H1 (cell line): Measurements from ENCODE around the gene MOB2. TPM values are rescaled to one million over a fixed set of nuclear protein-coding genes. Genes with fewer than 3 reads are reported as not detected.

Experiments
- CTCF ChIA-PET: fragments of 300-600 bp; sonication (Branson Sonifier 250); formaldehyde crosslinking; loops from one replicate; lab custom pipeline; 2021; ENCODE audit not compliant: partially characterized antibody; lab: Charles Lee
- POLR2A ChIA-PET: fragments of 300-600 bp; sonication (Branson Sonifier 250); formaldehyde crosslinking; loops from one replicate; lab custom pipeline; 2021; ENCODE audit warnings: inconsistent platforms; ENCODE audit not compliant: partially characterized antibody; lab: Charles Lee
- DNase-seq, 2 experiments: peaks; one replicate each; pipeline versions ENCODE4 v3.0.0 to v3.0.0-alpha.2; 2010 to 2022; ENCODE audit warnings: low spot score in 2 of 2, low read depth in 1 of 2, mixed read lengths in 1 of 2
- FAIRE-seq: peaks from 2 replicates; lab custom pipeline; 2011; peaks lifted over from hg19 to GRCh38; lab: Jason Lieb, UNC
- H2AFZ ChIP-seq: 2 replicates; pipeline ENCODE4 v1.8.1; 2012; ENCODE audit warnings: low read length, inconsistent platforms
- H2AK5ac ChIP-seq: 2 replicates; pipeline ENCODE4 v1.6.1; 2013; ENCODE audit warnings: low read depth, low read length
- H2BK120ac ChIP-seq: replicated peaks from 2 replicates; pipeline ENCODE3; 2013; ENCODE audit warnings: low read depth, low read length, inconsistent platforms
- H2BK12ac ChIP-seq: 2 replicates; pipeline ENCODE4 v1.6.1; 2013; ENCODE audit warnings: low read depth, low read length
- H2BK15ac ChIP-seq: 2 replicates; pipeline ENCODE4 v1.6.1; 2013; ENCODE audit warnings: low read length
- H2BK20ac ChIP-seq: 2 replicates; pipeline ENCODE4 v1.6.1; 2013; ENCODE audit warnings: low read length
- H2BK5ac ChIP-seq: 2 replicates; pipeline ENCODE4 v1.6.1; 2013; ENCODE audit warnings: low read depth, low read length
- H3K14ac ChIP-seq: 2 replicates; pipeline ENCODE4 v1.6.1; 2013; ENCODE audit warnings: inconsistent platforms; ENCODE audit not compliant: insufficient read length
- H3K18ac ChIP-seq: 2 replicates; pipeline ENCODE4 v1.6.1; 2013; ENCODE audit warnings: low read length; ENCODE audit errors: extremely low read depth
- H3K23ac ChIP-seq: 2 replicates; pipeline ENCODE4 v1.6.1; 2013; ENCODE audit warnings: inconsistent platforms; ENCODE audit not compliant: insufficient read length
- H3K23me2 ChIP-seq: 2 replicates; pipeline ENCODE4 v1.6.1; 2013; ENCODE audit warnings: low read depth, low read length
- H3K27ac ChIP-seq: 2 replicates; pipeline ENCODE4 v1.6.1; 2011; ENCODE audit warnings: low read depth, low read length, inconsistent platforms
- H3K27me3 ChIP-seq, 4 experiments: replicated peaks in 1 of 4; 1 replicate in 1 of 4; 2 replicates in 3 of 4; pipeline versions ENCODE4 v1.6.1 to v1.8.1; 2011 to 2013; ENCODE audit warnings: low read length in 3 of 4, mild to moderate bottlenecking in 3 of 4, inconsistent platforms in 2 of 4, mixed read lengths in 2 of 4, moderate library complexity in 1 of 4; ENCODE audit not compliant: control insufficient read depth in 3 of 4, insufficient read depth in 3 of 4; ENCODE audit errors: extremely low read depth in 1 of 4
- H3K36me3 ChIP-seq, 4 experiments: 2 replicates each; pipeline versions ENCODE4 v1.6.1 to v1.8.1; 2011 to 2013; ENCODE audit warnings: mild to moderate bottlenecking in 4 of 4, low read length in 3 of 4, moderate library complexity in 2 of 4, control low read depth in 1 of 4, inconsistent platforms in 1 of 4; ENCODE audit not compliant: insufficient read depth in 4 of 4, control insufficient read depth in 2 of 4
- H3K4ac ChIP-seq: replicated peaks from 2 replicates; pipeline ENCODE3; 2013; ENCODE audit warnings: low read length, low read depth, mixed read lengths, inconsistent platforms; ENCODE audit not compliant: insufficient read length
- H3K4me1 ChIP-seq, 4 experiments: replicated peaks in 1 of 4; 1 replicate in 1 of 4; 2 replicates in 3 of 4; pipeline versions ENCODE4 v1.6.1 to v1.8.1; 2011 to 2013; ENCODE audit warnings: low read length in 3 of 4, inconsistent platforms in 2 of 4, mixed read lengths in 1 of 4; ENCODE audit not compliant: insufficient read depth in 4 of 4, control insufficient read depth in 3 of 4
- H3K4me2 ChIP-seq, 2 experiments: 2 replicates each; pipeline versions ENCODE4 v1.6.1 to v1.8.1; 2011 to 2013; ENCODE audit warnings: low read depth in 2 of 2, low read length in 2 of 2, control low read depth in 1 of 2, inconsistent platforms in 1 of 2, mild to moderate bottlenecking in 1 of 2; ENCODE audit not compliant: insufficient read depth in 1 of 2
- H3K4me3 ChIP-seq, 4 experiments: fragments of 200-600, 300-600 bp in 1 of 4; sonication (generic), shearing (Covaris generic), sonication (Bioruptor Twin) in 1 of 4; 2 replicates each; pipeline versions ENCODE4 v1.5.1 to v1.8.1; 2011 to 2016; ENCODE audit warnings: low read length in 4 of 4, low read depth in 3 of 4, control low read depth in 2 of 4, inconsistent platforms in 2 of 4, mild to moderate bottlenecking in 2 of 4, mixed read lengths in 1 of 4, moderate library complexity in 1 of 4; ENCODE audit not compliant: insufficient read depth in 2 of 4; ENCODE audit errors: extremely low read depth in 1 of 4
- H3K56ac ChIP-seq: replicated peaks from 2 replicates; pipeline ENCODE3; 2013; ENCODE audit warnings: low read depth, mild to moderate bottlenecking, mixed read lengths, low read length, inconsistent platforms; ENCODE audit not compliant: insufficient read length
- H3K79me1 ChIP-seq: 2 replicates; pipeline ENCODE4 v1.6.1; 2013; ENCODE audit warnings: low read depth, low read length, control low read depth
- H3K79me2 ChIP-seq, 2 experiments: 2 replicates each; pipeline versions ENCODE4 v1.6.1 to v1.8.1; 2012 to 2013; ENCODE audit warnings: low read length in 2 of 2, mild to moderate bottlenecking in 2 of 2, inconsistent platforms in 1 of 2; ENCODE audit not compliant: insufficient read depth in 2 of 2, control insufficient read depth in 1 of 2
- H3K9ac ChIP-seq, 4 experiments: replicated peaks in 1 of 4; 1 replicate in 1 of 4; 2 replicates in 3 of 4; pipeline versions ENCODE4 v1.6.1 to v1.8.1; 2011 to 2013; ENCODE audit warnings: low read depth in 3 of 4, low read length in 3 of 4, control low read depth in 2 of 4, mild to moderate bottlenecking in 2 of 4, moderate library complexity in 2 of 4, inconsistent platforms in 1 of 4; ENCODE audit errors: extremely low read depth in 1 of 4
- H3K9me3 ChIP-seq, 2 experiments: 2 replicates each; pipeline versions ENCODE4 v1.6.1 to v1.8.1; 2012 to 2013; ENCODE audit warnings: mild to moderate bottlenecking in 2 of 2, moderate library complexity in 2 of 2, control low read depth in 1 of 2, inconsistent platforms in 1 of 2, low read depth in 1 of 2, low read length in 1 of 2, mixed read lengths in 1 of 2; ENCODE audit not compliant: insufficient read depth in 2 of 2
- H4K20me1 ChIP-seq, 2 experiments: replicated peaks in 1 of 2; 2 replicates each; pipeline versions ENCODE3 to v1.8.1; 2011 to 2013; ENCODE audit warnings: inconsistent platforms in 2 of 2, low read length in 2 of 2, mild to moderate bottlenecking in 1 of 2; ENCODE audit not compliant: insufficient read depth in 2 of 2, control insufficient read depth in 1 of 2
- H4K5ac ChIP-seq: 2 replicates; pipeline ENCODE4 v1.6.1; 2013; ENCODE audit warnings: low read length, low read depth, mixed read lengths, inconsistent platforms; ENCODE audit not compliant: insufficient read length
- H4K8ac ChIP-seq: 2 replicates; pipeline ENCODE4 v1.8.0; 2013; ENCODE audit warnings: mild to moderate bottlenecking, moderate library complexity, low read length, inconsistent platforms; ENCODE audit not compliant: insufficient read depth; ENCODE audit errors: extremely low read depth
- H4K91ac ChIP-seq: replicated peaks from 2 replicates; pipeline ENCODE3; 2013; ENCODE audit warnings: low read length, mixed read lengths, inconsistent platforms; ENCODE audit not compliant: insufficient read length
- BCL11A ChIP-seq, 2 experiments: IDR thresholded peaks; one replicate each; pipeline ENCODE4 v1.6.1; 2011; ENCODE audit warnings: low read depth in 2 of 2, low read length in 2 of 2, mild to moderate bottlenecking in 2 of 2
- BRCA1 ChIP-seq: IDR thresholded peaks from 2 replicates; pipeline ENCODE4 v1.6.1; 2012; ENCODE audit warnings: low read depth, low read length, improper control_type of control experiment
- HDAC6 ChIP-seq: IDR thresholded peaks from one replicate; pipeline ENCODE4 v1.7.1; 2012; ENCODE audit warnings: low read depth, mild to moderate bottlenecking, inconsistent platforms, low read length, moderate library complexity
- JUND ChIP-seq: IDR thresholded peaks from 2 replicates; pipeline ENCODE4 v1.6.1; 2011; ENCODE audit warnings: mild to moderate bottlenecking, improper control_type of control experiment, low read length
- KDM5A ChIP-seq: fragments of 200-600 bp; IDR thresholded peaks from 2 replicates; pipeline ENCODE4 v1.7.1; 2012; ENCODE audit warnings: mild to moderate bottlenecking, low read length, inconsistent platforms, mixed read lengths
- NANOG ChIP-seq: IDR thresholded peaks from 2 replicates; pipeline ENCODE4 v1.6.1; 2011; ENCODE audit warnings: low read length, low read depth, mild to moderate bottlenecking, inconsistent platforms; ENCODE audit not compliant: insufficient read depth, poor library complexity, severe bottlenecking
- NRF1 ChIP-seq: IDR thresholded peaks from 2 replicates; pipeline ENCODE4 v1.6.1; 2011; ENCODE audit warnings: mild to moderate bottlenecking, low read depth, low read length, improper control_type of control experiment
- POLR2AphosphoS5 ChIP-seq: IDR thresholded peaks from 2 replicates; pipeline ENCODE4 v1.6.1; 2011; ENCODE audit warnings: low read depth, low read length
- RFX5 ChIP-seq: IDR thresholded peaks from 2 replicates; pipeline ENCODE4 v1.6.1; 2011; ENCODE audit warnings: low read depth, low read length, improper control_type of control experiment, borderline replicate concordance
- RNF2 ChIP-seq: fragments of 200-900, 300-1000 bp; sonication (generic); IDR thresholded peaks from 2 replicates; pipeline ENCODE4 v1.7.1; 2016; ENCODE audit warnings: borderline replicate concordance, low read depth, mild to moderate bottlenecking, antibody characterized with exemption, low read length; ENCODE audit not compliant: poor library complexity, severe bottlenecking; ENCODE audit errors: missing control alignments
- SIX5 ChIP-seq: IDR thresholded peaks from 2 replicates; pipeline ENCODE4 v1.6.1; 2011; ENCODE audit warnings: mild to moderate bottlenecking, low read depth, low read length
- WGBS, 2 experiments: shearing (Covaris generic) in 1 of 2; methylation state at CpG; one replicate each; pipeline versions ENCODE4 v1.1.6 to v1.1.7; 2013 to 2015; ENCODE audit warnings: low lambda C conversion rate in 2 of 2, mixed read lengths in 2 of 2, inconsistent platforms in 1 of 2, low coverage in 1 of 2, missing lambda C conversion rate in 1 of 2; ENCODE audit not compliant: insufficient replicate concordance in 2 of 2, insufficient coverage in 1 of 2, insufficient read length in 1 of 2; ENCODE audit errors: extremely low coverage in 1 of 2, missing lambda C conversion rate in 1 of 2; 5-methylcytosine and 5-hydroxymethylcytosine counted together
- polyA plus RNA-seq, 7 experiments: library from polyadenylated mRNA; depleted of rRNA in 3 of 7; stranded (reverse) in 5 of 7; unstranded in 2 of 7; fragments of >200 nt in 5 of 7; fragments of 200-250 nt in 2 of 7; gene quantifications; 1 replicate in 5 of 7; 2 replicates in 1 of 7; 4 replicates in 1 of 7; pipeline versions ENCODE4 v1.2.1 to v1.2.3, GENCODE V29; 2011 to 2013; ENCODE audit warnings: missing spikeins in 2 of 7, mixed read lengths in 2 of 7
- total RNA-seq: library from RNA; stranded (reverse); fragmentation: NEBNext Ultra II Directional; extraction: Animal tissue kit (Norgen Biotek cat#: 25700); gene quantifications from 2 replicates; pipeline ENCODE4 v1.2.1, GENCODE V29; 2021
- TF ChIP-seq, protein P1 (sequence below): IDR thresholded peaks from 2 replicates; pipeline ENCODE4 v1.6.1; 2012; ENCODE audit warnings: inconsistent platforms
- TF ChIP-seq, protein P2 (sequence below): IDR thresholded peaks from 2 replicates; pipeline ENCODE4 v1.6.1; 2012; ENCODE audit warnings: inconsistent platforms

The MOB2 gene
- total and polyA plus RNA-seq, 2 of the 8 experiments (the other 6 are each of a cell fraction or from before 2014, with no cell fraction given): 18.6 to 28.2 TPM

DNA sequence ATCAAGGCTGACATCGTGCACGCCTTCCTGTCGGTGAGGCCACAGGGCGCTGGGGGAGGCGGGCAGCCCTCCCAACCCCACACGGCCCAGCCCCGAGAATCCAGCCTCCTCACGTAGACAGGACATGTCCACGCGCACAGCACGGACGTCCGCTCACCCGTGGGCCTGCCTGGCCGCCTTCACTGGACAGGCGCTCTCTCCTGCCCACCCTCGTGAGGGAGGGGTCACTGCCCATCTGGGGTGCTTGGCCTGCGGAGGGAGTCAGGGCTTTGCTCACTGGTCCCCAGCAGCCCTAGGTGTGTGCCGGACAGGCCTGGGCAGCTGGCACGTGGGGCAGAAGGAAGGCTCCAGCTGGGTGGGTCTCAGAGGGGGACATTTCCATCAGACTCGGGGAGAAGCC, 32.0 kb downstream of the MOB2 start:
- FAIRE-seq: no peak
- Histone ChIP-seq H3K79me2 (no peaks in the 10 kb centered on the region), H3K36me3 (peaks cover 0 to 11% (median 6%) of the 10 kb centered on the region in 4 experiments; a peak in 4 of 8 replicates), H3K14ac (no peak overlapping the region), H2BK5ac (peak overlapping the region; percentile 35; the same call in 1 of the 2 replicates), H3K23me2 (no peaks in the 10 kb centered on the region), H3K27ac (no peak overlapping the region)
- POLR2A ChIA-PET: interaction anchor here (1.5 kb wide), 1 partner anchor 12 kb away, joined by 7 read pairs; no protein-coding TSS in a partner anchor
- TF ChIP-seq POLR2AphosphoS5 (no peak), NANOG (no peak), SIX5 (no peak), BCL11A (IDR thresholded peaks at IDR 0.05; ENCODE audit: low read depth in 2 of 2, low read length in 2 of 2) (no peak), JUND (no peak), NRF1 (no peak), RFX5 (no peak), RNF2 (no peak), KDM5A (no peak), BRCA1 (no peak), HDAC6 (no peak)
- TF ChIP-seq, protein P1, sequence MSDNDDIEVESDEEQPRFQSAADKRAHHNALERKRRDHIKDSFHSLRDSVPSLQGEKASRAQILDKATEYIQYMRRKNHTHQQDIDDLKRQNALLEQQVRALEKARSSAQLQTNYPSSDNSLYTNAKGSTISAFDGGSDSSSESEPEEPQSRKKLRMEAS: no peak
- TF ChIP-seq, protein P2, sequence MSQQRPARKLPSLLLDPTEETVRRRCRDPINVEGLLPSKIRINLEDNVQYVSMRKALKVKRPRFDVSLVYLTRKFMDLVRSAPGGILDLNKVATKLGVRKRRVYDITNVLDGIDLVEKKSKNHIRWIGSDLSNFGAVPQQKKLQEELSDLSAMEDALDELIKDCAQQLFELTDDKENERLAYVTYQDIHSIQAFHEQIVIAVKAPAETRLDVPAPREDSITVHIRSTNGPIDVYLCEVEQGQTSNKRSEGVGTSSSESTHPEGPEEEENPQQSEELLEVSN: no peak
- TF ChIP-seq, all 59 proteins: peak for 0
- Histone ChIP-seq H3K9ac (no peak overlapping the region), H2BK20ac (no peak overlapping the region), H4K8ac (peak overlapping the region; percentile 51; the same call in 1 of the 2 replicates), H3K4me1 (peaks cover 0 to 6% (median 2%) of the 10 kb centered on the region in 4 experiments; a peak in 1 of 7 replicates), H3K27me3 (no peaks in the 10 kb centered on the region), H2AFZ (no peak overlapping the region), H3K4ac (no peak overlapping the region), H3K4me3 (no peak overlapping the region), H2BK15ac (no peak overlapping the region), H3K18ac (no peak overlapping the region), H3K79me1 (peaks cover 5% of the 10 kb centered on the region; the same call in 1 of the 2 replicates), H2AK5ac (no peak overlapping the region), H4K20me1 (peaks cover 0 to 15% of the 10 kb centered on the region in 2 experiments), H4K91ac (no peak overlapping the region), H2BK12ac (no peak overlapping the region; the same call in 1 of the 2 replicates), H4K5ac (no peak overlapping the region), H2BK120ac (no peak overlapping the region), H3K23ac (no peak overlapping the region), H3K56ac (no peak overlapping the region), H3K4me2 (no peak overlapping the region), H3K9me3 (no peaks in the 10 kb centered on the region)
- no peak for DNase-seq
- CTCF ChIA-PET: interaction anchor here (0.9 to 3.3 kb wide), 6 partner anchors 9 to 64 kb away, joined by 3 to 17 read pairs (median 8); no protein-coding TSS in a partner anchor
- 92% methylated on average over 16 of the region's 21 CpGs; no CpG with 5 or more reads in 1 of the 2 experiments for WGBS, 2 experiments
